GM18499 (cell line): ENCODE data around the gene TC2N.
"Not testable (repeated sequence)": the region's sequence is repeated elsewhere in the genome, so short reads cannot be mapped to it uniquely, and the experiment has no call there.

ENCODE experiments used
- ATAC-seq: cut with Tn5 transposase; IDR thresholded peaks from one replicate; pipeline ENCODE4 v1.9.1; 2021; ENCODE audit warnings: moderate number of reproducible peaks; ENCODE audit not compliant: insufficient read depth, unreplicated experiment

Gene TC2N

DNA sequence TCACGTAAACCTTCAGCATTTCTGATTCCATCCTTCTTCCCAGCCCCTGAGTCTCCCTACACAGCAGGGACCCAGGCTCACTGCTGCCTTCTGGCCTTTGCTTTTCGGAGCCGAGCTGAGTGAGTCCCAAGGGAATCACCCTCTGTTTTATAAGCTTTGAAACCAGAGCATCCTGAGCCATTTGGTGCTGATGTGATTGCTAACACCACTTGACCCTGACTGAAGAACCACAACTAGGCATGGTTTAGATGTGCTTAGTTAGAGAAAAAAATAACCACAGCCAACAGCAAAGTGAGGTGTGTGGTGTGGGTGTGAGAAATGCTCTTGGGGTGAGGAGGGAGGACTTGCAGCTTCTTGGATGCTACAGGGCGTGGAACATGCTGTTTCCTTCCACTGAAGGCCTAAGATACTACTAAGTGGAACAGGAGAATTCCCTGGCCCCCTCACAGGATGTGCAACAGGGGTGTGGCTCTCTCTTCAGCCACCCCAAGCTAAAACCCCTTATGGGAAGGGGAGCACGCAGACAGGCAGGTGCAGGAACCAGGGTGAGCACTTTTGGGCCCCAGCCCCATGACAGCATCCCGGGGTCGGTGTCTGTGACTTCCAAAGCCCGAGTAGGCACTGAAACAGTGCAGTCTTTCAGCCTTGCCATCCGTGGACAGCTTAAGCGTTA, at the start of gene TC2N:
Gene TC2N (minus strand): TSS at position 221 of the 673 bp plus-strand sequence. CDS start 53,767 bp downstream, outside the sequence.
- no peak for ATAC-seq

DNA sequence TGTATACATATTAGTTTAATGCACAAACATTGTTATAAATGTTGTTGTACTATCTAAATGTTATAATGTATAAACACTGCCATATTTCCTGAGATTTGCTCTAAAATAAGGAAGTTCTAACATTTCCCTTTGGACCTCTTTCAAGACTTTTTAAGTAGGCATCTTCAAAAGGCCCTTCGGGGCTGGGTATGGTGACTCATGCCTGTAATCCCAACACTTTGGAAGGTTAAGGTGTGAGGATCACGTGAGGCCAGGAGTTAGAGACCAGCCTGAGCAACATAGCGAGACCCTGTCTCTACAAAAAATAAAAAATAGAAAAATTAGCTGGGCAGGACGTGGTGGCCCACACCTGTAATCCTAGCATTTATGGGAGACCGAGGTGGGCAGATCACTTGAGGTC, 44.7 kb upstream of the TC2N start:
- ATAC-seq = no peak

DNA sequence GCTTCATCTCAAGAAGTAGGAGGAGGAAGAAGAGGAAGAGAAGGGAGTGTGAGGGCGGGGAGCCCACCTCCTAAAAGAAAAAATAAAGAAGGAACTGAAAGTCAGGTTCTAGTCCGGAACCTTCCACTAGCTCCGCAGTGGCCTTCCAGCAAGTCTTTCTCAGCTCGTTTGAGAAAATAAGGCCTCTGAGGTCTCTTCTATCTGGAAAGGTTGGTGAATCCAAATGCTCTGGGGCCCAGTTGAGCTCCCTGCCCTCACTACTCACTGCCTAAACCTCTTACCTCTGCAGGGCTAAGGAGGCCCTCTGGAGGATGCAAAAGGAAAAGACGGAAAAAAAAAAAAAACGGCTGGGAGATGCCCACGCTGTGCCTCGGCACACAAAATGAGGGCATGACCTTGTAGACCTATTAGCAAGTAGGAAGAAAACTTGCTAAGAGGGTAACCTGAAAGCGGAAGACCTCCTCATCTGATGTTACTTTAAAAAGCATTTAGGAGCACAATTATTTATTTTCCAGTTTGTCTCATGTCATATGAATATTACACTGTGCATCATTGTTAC, 44.2 kb upstream of the TC2N start:
- no peak for ATAC-seq

DNA sequence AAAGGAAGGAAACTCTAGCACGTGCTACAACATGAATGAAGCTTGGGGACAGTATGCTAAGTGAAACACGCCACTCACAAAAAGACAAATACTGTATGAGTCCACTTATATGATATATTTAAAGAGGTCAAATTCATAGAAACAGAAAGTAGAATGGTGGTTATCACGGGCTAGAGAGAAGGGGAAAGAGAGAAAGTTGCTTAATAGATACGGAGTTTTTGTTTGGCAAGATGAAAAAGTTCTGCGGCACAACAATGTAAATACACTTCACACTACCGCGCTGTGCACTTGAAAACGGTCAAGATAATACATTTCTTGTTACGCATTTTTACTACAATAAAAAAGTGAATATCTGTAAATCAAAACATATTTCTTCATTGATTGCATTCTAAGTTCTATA, 42.9 kb upstream of the TC2N start:
- no peak for ATAC-seq

DNA sequence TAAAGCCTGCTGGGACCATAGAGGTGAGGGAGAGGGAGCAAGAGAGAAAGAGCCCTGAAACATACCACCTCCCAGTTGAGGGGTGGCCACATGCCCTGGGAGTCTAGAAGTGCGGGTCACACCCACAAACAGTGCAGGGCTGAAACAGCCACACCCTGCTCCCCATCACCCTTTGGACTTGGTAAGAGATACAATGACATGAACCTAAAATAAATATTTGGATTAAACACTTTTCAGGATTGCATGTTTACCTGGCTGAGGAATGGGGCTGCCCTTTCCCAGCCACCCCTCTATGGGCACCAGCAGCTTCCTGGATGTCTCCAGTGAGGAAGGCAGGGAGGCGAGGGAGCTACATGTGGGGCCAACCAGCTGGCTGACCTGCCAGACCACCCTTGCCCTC, 39.0 kb upstream of the TC2N start:
- ATAC-seq = no peak

DNA sequence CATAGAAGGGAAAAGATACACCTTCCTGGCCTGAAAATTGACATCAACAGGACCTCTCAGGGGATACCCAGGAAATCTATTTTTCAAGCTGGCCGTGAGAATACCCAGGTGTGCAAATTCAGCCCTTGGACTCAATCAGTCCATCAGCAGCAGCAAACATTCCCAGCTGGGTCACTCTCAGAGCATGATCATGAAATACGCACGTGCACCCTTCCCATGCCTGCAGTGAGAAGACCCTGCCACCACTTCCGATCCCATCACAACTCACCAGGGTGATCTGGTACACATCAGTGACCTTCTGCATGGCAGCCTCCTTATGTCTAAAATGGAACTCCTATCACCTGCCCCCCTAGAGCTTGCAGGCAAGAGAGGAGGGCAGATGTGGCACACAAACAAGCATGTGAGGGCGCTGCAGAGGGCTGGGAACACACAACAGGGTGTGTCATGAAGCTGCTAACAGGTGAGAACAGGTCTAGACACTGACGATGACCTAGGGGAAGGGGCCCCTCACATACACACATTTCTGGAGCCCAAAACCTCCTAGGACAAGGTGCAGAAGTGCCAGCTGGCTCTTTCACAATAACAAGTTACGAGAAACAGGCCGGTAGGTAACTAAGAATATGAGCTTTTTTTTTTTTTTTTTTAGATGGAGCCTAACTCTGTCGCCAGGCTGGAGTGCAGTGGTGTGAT, 37.8 kb upstream of the TC2N start:
- no peak for ATAC-seq

DNA sequence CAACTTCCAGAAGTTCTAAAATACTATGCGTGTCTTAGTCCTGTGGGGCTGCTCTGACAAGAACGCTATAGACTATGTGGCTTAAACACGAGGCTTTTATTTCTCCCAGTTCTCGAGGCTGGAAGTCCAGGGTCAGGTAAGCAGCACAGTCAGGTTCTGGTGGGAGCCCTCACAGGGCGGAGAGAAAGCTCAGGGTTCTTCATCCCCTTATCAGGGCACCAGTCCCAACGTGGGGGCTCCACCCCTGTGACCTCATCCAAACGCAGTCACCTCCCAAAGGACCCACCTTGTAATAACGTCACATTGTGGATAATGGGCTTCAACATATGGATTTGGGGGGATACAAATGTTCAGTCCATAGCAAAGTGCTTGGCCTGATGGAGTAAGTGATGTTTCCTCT, 37.1 kb upstream of the TC2N start:
- ATAC-seq = no peak

DNA sequence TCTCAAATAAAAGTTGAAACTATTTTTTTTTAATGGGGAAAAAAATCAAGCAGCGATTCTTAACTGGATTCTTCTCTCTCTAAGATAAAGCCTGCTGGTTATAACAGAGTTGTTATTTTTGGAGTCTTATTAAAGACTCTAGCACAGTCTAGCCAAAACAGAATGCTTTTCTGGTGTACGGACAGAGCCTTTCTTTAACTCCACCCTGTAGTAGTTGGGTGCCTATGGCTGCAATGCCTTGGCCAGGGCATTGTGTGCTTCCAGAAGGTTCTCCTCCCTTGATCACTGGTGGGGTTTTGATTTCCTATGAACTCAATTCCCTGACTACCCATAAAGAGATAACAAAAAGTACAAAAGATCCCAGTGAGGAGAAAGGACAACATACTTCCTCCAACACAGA, 35.7 kb upstream of the TC2N start:
- no peak for ATAC-seq

DNA sequence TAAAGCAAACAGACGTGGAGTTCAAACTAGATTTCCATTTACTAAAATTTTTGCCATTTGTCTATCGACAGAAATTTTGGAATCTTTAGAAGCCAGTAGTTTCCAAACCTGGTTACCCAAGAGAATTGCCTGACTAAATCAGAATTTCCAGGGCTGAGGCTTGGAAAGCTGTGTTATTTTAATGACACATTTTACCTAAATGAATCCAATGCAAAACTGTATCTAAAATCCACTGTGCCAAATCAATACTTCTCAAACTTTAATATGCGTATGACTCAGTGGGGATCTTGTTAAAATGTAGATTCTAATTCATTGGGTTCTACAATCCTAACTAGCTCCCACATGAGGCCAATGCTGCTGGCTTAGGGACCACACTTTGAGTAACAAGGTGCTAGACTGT, 35.0 kb upstream of the TC2N start:
- no peak for ATAC-seq

DNA sequence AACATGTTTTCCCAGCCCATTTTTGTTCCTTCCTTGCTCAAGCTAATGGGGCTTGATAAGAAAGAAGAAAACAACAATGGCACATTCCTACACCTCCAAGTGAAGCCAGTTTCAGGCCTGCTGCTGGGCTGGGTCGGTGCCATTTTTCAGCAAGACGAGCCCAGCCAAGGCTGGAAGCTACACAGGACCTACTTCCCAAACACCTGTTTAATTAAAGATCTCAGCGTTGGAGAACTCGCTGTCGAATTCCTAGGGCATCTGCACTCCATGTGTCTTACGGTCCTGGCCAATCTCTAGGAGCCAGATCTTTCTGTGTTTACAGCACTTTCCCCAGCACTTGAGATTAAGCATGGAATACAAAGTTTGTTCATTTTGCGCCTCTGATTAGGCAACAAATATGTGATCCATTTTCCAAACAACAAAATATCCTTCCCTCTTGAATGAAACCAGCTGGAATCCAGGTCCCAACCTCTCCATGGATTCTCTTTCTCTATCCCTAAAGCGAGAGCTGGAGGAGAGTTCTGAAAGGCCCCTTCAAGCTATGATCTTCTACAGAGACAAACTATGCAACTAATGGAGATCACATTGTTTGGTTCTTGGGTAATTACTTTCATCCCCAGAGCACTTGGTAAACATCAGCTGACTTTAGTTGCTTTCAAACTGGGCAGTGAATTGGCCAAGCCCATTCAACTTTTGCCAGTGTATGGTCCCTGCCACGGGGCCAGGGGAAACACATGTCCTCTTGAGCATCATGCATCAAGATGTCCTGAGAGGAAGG, 34.3 kb upstream of the TC2N start:
- no peak for ATAC-seq

DNA sequence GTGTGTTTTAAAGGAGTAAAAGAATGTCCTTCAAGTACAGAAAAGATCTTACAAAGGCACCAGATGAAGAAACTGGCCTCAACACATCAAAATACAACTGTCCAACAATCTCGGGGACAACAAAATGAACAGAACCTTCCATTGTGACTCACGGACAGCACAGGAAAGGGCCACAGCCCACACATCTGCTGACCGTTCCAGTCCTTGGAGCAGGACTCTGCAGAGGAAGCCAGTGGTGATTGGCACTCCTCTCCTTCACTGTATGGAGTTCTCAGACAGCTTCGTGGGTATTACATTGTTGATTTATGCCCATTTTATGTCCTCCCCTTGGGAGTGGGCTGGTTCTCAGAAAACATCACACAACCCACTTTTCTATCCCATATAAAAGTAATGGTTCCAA, 32.5 kb upstream of the TC2N start:
- no peak for ATAC-seq

DNA sequence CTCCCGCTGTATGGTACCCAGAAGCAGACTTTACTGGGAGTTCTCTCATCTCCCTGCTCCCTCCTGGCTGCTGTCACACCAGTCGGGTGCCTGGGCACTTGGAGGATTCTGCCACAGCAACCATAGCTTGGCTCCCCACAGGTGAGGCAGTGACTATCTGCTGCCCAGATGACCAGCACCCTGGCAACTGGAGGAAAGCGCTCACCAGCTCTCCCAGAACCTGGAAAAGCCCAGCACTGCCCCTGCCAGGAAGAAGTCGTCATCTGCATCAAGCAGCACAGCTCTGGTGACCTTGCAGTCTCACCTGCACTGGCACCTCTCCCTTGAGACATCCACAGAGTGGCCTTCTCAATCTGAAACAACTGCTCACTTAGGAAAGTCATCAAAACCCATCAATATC, 31.9 kb upstream of the TC2N start:
- no peak for ATAC-seq

DNA sequence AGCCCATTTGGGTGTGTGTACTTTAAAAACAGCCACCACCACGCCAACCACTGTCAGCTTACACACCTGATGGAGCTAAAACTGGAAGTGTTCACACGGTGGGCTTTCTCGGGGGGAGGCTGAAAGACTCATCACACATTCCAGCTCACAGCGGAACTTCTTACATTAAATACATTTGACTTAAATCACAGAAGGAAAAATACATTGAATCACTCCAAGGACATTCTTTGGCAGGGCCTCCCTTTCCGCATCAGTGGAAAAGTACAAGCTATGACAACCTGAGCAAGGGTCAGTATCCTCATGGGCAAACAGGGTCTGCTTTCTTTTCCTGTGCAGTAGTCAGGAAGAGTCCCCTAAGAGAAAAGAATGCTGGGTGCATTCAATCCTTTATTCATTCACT, 31.0 kb upstream of the TC2N start:
- ATAC-seq = no peak

DNA sequence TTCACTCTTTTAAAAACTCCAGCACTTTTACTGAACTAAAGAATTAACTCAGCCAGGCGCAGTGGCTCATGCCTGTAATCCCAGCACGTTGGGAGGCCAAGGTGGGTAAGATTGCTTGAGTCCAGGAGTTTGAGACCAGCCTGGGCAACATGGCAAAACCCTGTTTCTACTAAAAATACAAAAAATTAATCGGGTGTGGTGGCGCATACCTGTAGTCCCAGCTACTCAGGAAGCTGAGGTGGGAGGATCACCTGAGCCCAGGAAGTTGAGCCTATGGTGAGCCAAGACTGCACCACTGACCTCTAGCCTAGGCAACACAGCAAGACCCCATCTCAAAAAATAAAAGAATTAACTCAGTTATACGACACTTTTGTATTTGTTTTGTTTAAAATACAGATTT, 30.4 kb upstream of the TC2N start:
- not testable (repeated sequence) for ATAC-seq

DNA sequence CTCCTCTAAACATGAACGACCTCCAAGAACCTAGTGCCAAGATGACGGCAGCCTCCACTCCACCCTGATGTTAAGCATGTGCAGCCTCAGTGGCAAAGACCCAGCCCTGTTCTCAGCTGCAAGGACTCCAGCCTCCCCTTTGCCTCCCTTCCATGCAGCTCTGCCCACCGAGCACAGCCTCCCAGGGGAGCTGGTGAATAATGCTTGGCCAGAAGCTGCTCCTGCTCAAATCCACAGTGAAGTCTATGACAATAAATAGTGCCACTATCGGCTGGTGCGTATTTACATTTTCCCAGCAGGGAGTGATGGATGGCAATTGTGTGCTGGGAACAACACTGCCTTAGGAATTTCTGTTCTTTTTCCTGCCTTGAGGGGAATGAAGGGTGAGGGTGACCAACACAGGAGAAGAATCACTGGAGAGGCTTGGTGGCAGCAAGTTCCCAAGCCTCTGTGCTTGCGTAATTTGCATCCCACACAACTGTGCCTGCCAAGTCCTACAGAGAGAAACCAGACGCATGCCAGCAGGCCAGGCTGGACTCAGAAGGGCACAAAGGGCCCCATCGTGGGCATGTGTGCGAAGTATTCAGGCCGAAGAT, 29.9 kb upstream of the TC2N start:
- ATAC-seq = no peak

DNA sequence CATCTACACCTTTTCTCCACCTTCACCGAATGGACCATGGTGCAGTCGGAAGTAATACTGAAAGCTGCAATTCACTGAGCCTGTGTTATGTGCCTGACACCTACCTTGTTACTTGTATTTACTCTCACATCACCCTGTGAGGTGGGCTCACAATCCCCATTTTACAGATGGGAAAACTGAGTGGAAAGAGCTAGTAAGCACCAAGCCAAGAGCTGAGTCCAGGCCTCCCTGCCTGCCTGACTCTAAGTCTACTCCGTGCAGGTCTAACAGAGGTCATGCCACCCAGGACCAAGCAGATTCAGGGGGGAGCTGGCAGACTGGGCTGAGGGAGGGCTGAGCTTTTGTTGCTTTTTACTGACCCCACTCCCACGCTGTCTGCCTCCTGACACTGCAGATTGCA, 29.1 kb upstream of the TC2N start:
- no peak for ATAC-seq

DNA sequence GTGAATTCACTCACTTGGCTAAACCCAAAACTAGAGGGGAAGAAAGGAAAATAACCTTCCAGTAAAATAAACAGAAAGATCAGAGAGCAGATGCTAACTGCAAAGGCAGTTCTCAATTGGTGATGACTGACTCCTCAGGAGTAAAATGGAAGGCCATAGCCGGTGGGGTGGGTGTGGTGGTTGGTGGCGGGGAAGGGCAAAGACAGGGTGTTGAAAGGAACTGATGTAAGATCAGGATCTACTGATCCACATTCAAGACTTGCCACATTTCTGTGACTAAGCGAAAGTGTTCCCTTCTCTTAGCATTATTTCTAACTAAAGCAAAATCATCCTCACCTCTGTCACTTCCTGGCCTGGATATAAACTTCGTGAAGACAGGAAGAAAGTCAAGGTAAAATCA, 26.3 kb upstream of the TC2N start:
- no peak for ATAC-seq

DNA sequence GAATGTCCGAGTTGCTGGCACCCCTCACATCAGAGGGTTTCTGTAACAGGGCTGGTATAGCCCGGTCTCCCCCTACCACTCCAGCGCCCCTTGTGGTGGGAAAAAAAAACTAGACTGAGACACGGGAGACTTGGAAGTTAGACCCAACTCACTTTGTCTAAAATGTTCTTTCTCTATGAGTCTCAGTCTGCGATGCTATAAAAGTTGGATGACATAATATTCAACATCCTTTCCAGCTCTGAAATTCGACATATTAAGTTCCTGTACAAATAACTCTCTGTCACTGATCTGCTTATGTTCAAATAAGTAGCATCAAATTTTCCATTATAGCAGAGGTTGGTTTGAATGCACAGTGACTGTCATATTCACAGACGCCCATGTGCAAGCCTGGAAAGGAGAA, 25.7 kb upstream of the TC2N start:
- ATAC-seq = no peak

DNA sequence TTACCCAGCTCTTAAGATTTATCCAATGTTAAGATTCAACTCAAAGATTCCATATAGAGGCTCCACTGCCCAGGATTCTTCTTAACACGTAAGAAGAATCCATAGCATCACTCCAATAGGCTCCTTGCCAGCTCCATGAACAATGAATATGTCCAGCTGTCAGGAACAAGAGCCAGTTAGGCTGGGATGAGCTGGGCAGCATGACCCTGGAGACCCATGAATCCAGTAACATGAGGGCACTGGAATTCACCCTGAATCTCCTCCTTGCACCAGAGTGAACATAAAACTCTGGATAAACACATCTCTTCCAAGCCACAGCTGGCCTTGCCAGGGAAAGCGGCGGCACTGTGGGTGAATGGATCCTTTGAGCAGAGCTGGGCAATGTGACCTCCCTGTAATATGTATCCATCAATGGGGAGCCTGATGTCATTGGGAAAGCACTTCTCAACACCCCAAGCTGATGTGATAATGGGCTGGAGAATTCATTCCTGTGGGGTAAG, 24.4 kb upstream of the TC2N start:
- no peak for ATAC-seq

DNA sequence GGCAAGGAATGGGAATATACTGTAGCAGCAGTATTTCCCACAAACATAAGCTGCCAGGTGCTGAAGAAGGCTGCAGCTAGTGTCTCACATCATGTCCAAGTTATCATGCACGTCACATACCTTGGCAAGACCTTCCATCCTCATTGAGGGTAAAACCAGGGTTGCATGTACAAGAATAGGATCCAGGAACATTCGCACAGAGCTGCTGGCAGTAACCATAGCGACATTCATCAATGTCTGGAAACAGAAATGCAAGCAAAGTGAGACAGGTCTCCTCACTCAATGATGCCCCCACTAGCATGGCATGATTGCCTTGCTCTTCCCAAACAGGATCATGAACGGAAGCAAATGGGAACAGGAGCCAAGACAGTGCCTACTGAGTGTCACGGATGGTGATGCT, 23.8 kb upstream of the TC2N start:
- no peak for ATAC-seq

DNA sequence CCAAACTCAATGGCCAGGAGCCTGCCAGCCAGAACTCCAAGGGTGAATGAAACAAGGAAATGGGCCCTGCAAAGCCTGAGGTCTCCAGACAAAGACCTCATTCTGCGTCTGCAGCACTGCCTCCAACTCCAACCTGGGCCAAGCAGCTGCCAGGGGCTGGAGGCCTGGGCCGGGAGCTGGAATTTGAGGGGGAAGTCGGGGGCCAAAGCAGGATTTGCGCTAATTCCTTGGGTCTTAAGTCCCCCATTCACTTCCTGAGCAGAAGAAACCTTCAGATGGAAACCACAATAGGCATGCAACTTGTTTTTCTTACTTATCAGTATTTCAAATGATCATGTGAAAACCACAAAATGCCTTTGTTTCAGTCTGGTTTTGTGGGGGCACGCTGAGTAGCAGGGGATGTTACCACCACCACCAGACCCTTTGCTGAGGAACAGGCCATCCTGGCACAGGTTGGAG, 23.0 kb upstream of the TC2N start:
- ATAC-seq = no peak
